ENCODE data around the gene TXLNA.
A peak's percentile ranks its signal among the peaks of the same experiment; 100 is the strongest.

Gene TXLNA

GRCh38 chr1:32215629-32216480, 36.4 kb downstream of the TXLNA start:
- DNase-seq (ENCODE audit: low read depth, low spot score): peak; percentile 28

GRCh38 chr1:32216566-32216965, 37.1 kb downstream of the TXLNA start:
- no peak for DNase-seq (ENCODE audit: low read depth, low spot score)

- no peak for DNase-seq (ENCODE audit: low read depth, low spot score)
Measured at GRCh38 chr1:32219022-32219421, 39.5 kb downstream of the TXLNA start.

GRCh38 chr1:32220746-32221580, 41.5 kb downstream of the TXLNA start:
- DNase-seq (ENCODE audit: low read depth, low spot score): no peak

- no peak for DNase-seq (ENCODE audit: low read depth, low spot score)
Measured at GRCh38 chr1:32221581-32221979, 42.1 kb downstream of the TXLNA start.

GRCh38 chr1:32221980-32222755, 42.7 kb downstream of the TXLNA start, which contains the start of the genes EIF3I and TMEM234:
EIF3I (plus strand) TSS chr1:32222407; CDS start chr1:32222442, 35 bp downstream.
TMEM234 (minus strand) TSS chr1:32222353; CDS start chr1:32222322, 31 bp downstream.
- DNase-seq (ENCODE audit: low read depth, low spot score): peak; percentile 90

GRCh38 chr1:32223683-32224082, 44.2 kb downstream of the TXLNA start:
- DNase-seq (ENCODE audit: low read depth, low spot score): no peak

GRCh38 chr1:32224285-32224684, 44.8 kb downstream of the TXLNA start:
- no peak for DNase-seq (ENCODE audit: low read depth, low spot score)

GRCh38 chr1:32228771-32229170, 49.3 kb downstream of the TXLNA start:
- DNase-seq (ENCODE audit: low read depth, low spot score): no peak

- DNase-seq (ENCODE audit: low read depth, low spot score): no peak
Measured at GRCh38 chr1:32231843-32232432, 52.5 kb downstream of the TXLNA start.

- no peak for DNase-seq (ENCODE audit: low read depth, low spot score)
Measured at GRCh38 chr1:32232558-32233304, 53.3 kb downstream of the TXLNA start.

- DNase-seq (ENCODE audit: low read depth, low spot score): no peak
Measured at GRCh38 chr1:32234792-32235191, 55.3 kb downstream of the TXLNA start.

- DNase-seq (ENCODE audit: low read depth, low spot score): no peak
Measured at GRCh38 chr1:32239337-32239736, 59.9 kb downstream of the TXLNA start.

GRCh38 chr1:32239790-32240139, 60.3 kb downstream of the TXLNA start:
- DNase-seq (ENCODE audit: low read depth, low spot score): no peak

GRCh38 chr1:32240140-32240951, 60.9 kb downstream of the TXLNA start:
- peak; percentile 7 for DNase-seq (ENCODE audit: low read depth, low spot score)

- DNase-seq (ENCODE audit: low read depth, low spot score): no peak
Measured at GRCh38 chr1:32241001-32241763, 61.7 kb downstream of the TXLNA start.

- DNase-seq (ENCODE audit: low read depth, low spot score): no peak
Measured at GRCh38 chr1:32242341-32242851, 62.9 kb downstream of the TXLNA start.

GRCh38 chr1:32246888-32247273, 67.4 kb downstream of the TXLNA start, which contains the start of gene FAM167B:
FAM167B (plus strand) TSS chr1:32247222; CDS start chr1:32247422, 200 bp downstream.
- no peak for DNase-seq (ENCODE audit: low read depth, low spot score)

GRCh38 chr1:32247452-32247851, 68.0 kb downstream of the TXLNA start:
- no peak for DNase-seq (ENCODE audit: low read depth, low spot score)
